H9 (cell line): ENCODE data around the gene KCNH4. TPM values are rescaled to one million over a fixed set of nuclear protein-coding genes. Genes with fewer than 3 reads are reported as not detected.
A peak's percentile ranks its signal among the peaks of the same experiment; 100 is the strongest.

ENCODE experiments used
- DNase-seq: peaks from one replicate; pipeline ENCODE4 v3.0.0-alpha.2; 2017
- H2AFZ ChIP-seq: one replicate; pipeline ENCODE4 v1.6.1; 2013; ENCODE audit warnings: mild to moderate bottlenecking, low read length, control low read depth, moderate library complexity
- H2AK5ac ChIP-seq: 2 replicates; pipeline ENCODE4 v1.6.1; 2013; ENCODE audit warnings: low read length, control low read depth, mixed read lengths; ENCODE audit not compliant: insufficient read length
- H2BK120ac ChIP-seq: one replicate; pipeline ENCODE4 v1.6.1; 2013; ENCODE audit warnings: low read depth, mild to moderate bottlenecking, low read length, control low read depth, inconsistent platforms; ENCODE audit not compliant: poor library complexity, severe bottlenecking
- H2BK12ac ChIP-seq: 2 replicates; pipeline ENCODE4 v1.6.1; 2013; ENCODE audit warnings: low read length, control low read depth, mixed read lengths, low read depth; ENCODE audit not compliant: insufficient read length
- H2BK15ac ChIP-seq: 2 replicates; pipeline ENCODE4 v1.6.1; 2013; ENCODE audit warnings: low read depth, low read length, control low read depth
- H2BK20ac ChIP-seq: one replicate; pipeline ENCODE4 v1.6.1; 2013; ENCODE audit warnings: low read depth, mild to moderate bottlenecking, low read length, control low read depth, inconsistent platforms; ENCODE audit not compliant: poor library complexity, severe bottlenecking
- H2BK5ac ChIP-seq: 2 replicates; pipeline ENCODE4 v1.6.1; 2013; ENCODE audit warnings: low read length, control low read depth, mixed read lengths; ENCODE audit not compliant: insufficient read length
- H3K14ac ChIP-seq: 2 replicates; pipeline ENCODE4 v1.6.1; 2013; ENCODE audit warnings: low read length, control low read depth; ENCODE audit not compliant: insufficient read depth
- H3K18ac ChIP-seq: 2 replicates; pipeline ENCODE4 v1.6.1; 2013; ENCODE audit warnings: low read depth, mild to moderate bottlenecking, mixed read lengths, low read length, control low read depth; ENCODE audit not compliant: insufficient read length
- H3K23ac ChIP-seq: 2 replicates; pipeline ENCODE4 v1.6.1; 2013; ENCODE audit warnings: low read length, control low read depth, mixed read lengths, low read depth; ENCODE audit not compliant: insufficient read length
- H3K23me2 ChIP-seq: 2 replicates; pipeline ENCODE4 v1.6.1; 2013; ENCODE audit warnings: low read depth, mild to moderate bottlenecking, mixed read lengths, low read length, control low read depth; ENCODE audit not compliant: insufficient read length, poor library complexity, severe bottlenecking
- H3K27ac ChIP-seq: 2 replicates; pipeline ENCODE4 v1.5.1; 2013; ENCODE audit warnings: low read length, control low read depth, mixed read lengths, low read depth; ENCODE audit not compliant: insufficient read length
- H3K27me3 ChIP-seq: 2 replicates; pipeline ENCODE4 v1.6.1; 2013; ENCODE audit warnings: low read length, control low read depth, inconsistent platforms; ENCODE audit not compliant: insufficient read depth
- H3K4ac ChIP-seq: 2 replicates; pipeline ENCODE4 v1.6.1; 2013; ENCODE audit warnings: low read depth, mild to moderate bottlenecking, control low read depth, inconsistent platforms, low read length, moderate library complexity
- H3K4me1 ChIP-seq: 2 replicates; pipeline ENCODE4 v1.6.1; 2013; ENCODE audit warnings: low read length, control low read depth, inconsistent platforms; ENCODE audit not compliant: insufficient read depth
- H3K4me2 ChIP-seq: 2 replicates; pipeline ENCODE4 v1.6.1; 2013; ENCODE audit warnings: low read length, control low read depth, mixed read lengths; ENCODE audit not compliant: insufficient read length, insufficient read depth
- H3K56ac ChIP-seq: 2 replicates; pipeline ENCODE4 v1.6.1; 2013; ENCODE audit warnings: low read depth, mild to moderate bottlenecking, mixed read lengths, low read length, control low read depth; ENCODE audit not compliant: insufficient read length
- H3K79me1 ChIP-seq: 2 replicates; pipeline ENCODE4 v1.6.1; 2013; ENCODE audit warnings: low read depth, mild to moderate bottlenecking, moderate library complexity, low read length, control low read depth, inconsistent platforms; ENCODE audit not compliant: insufficient read depth, poor library complexity, severe bottlenecking
- H3K79me2 ChIP-seq: 2 replicates; pipeline ENCODE4 v1.6.1; 2013; ENCODE audit warnings: low read length, control low read depth, inconsistent platforms; ENCODE audit not compliant: insufficient read depth
- H3K9ac ChIP-seq: 2 replicates; pipeline ENCODE4 v1.6.1; 2013; ENCODE audit warnings: low read length, control low read depth, mixed read lengths; ENCODE audit not compliant: insufficient read length; ENCODE audit errors: extremely low read depth
- H3K9me3 ChIP-seq: one replicate; pipeline ENCODE4 v1.6.1; 2013; ENCODE audit warnings: low read depth, low read length, inconsistent platforms; ENCODE audit not compliant: control insufficient read depth
- H3T11ph ChIP-seq: one replicate; pipeline ENCODE4 v1.6.1; 2013; ENCODE audit warnings: mild to moderate bottlenecking, low read length, control low read depth, inconsistent platforms
- H4K20me1 ChIP-seq: one replicate; pipeline ENCODE4 v1.6.1; 2013; ENCODE audit not compliant: control insufficient read depth, insufficient read length, insufficient read depth
- H4K5ac ChIP-seq: 2 replicates; pipeline ENCODE4 v1.6.1; 2013; ENCODE audit warnings: low read depth, mild to moderate bottlenecking, mixed read lengths, low read length, control low read depth; ENCODE audit not compliant: insufficient read length
- H4K8ac ChIP-seq: replicated peaks from 2 replicates; pipeline ENCODE4 v1.6.1; 2013; ENCODE audit warnings: low read length, control low read depth, mixed read lengths, low read depth; ENCODE audit not compliant: insufficient read length
- H4K91ac ChIP-seq: 2 replicates; pipeline ENCODE4 v1.6.1; 2013; ENCODE audit warnings: low read depth, mild to moderate bottlenecking, moderate library complexity, mixed read lengths, low read length, control low read depth; ENCODE audit not compliant: insufficient read length
- H3K27ac Mint-ChIP-seq, 3 experiments: 2 replicates in 2 of 3; 3 replicates in 1 of 3; pipeline ENCODE4 v1.8.0; 2020 to 2021; ENCODE audit warnings: mixed read lengths in 3 of 3, mild to moderate bottlenecking in 1 of 3, moderate library complexity in 1 of 3
- H3K27me3 Mint-ChIP-seq: 2 replicates; pipeline ENCODE4 v1.8.0; 2021; ENCODE audit warnings: low read depth, mild to moderate bottlenecking, moderate library complexity, mixed read lengths
- H3K36me3 Mint-ChIP-seq, 3 experiments: 2 replicates in 2 of 3; 3 replicates in 1 of 3; pipeline ENCODE4 v1.8.0; 2020 to 2021; ENCODE audit warnings: low read depth in 3 of 3, mixed read lengths in 3 of 3; ENCODE audit not compliant: insufficient read depth in 1 of 3
- H3K4me1 Mint-ChIP-seq, 2 experiments: 2 replicates each; pipeline ENCODE4 v1.8.0; 2020; ENCODE audit warnings: mixed read lengths in 2 of 2
- H3K4me3 Mint-ChIP-seq, 2 experiments: 2 replicates in 1 of 2; 3 replicates in 1 of 2; pipeline ENCODE4 v1.8.0; 2020 to 2021; ENCODE audit warnings: mild to moderate bottlenecking in 2 of 2, mixed read lengths in 2 of 2, moderate library complexity in 1 of 2
- H3K9me3 Mint-ChIP-seq, 2 experiments: 2 replicates in 1 of 2; 3 replicates in 1 of 2; pipeline ENCODE4 v1.8.0; 2020; ENCODE audit warnings: mild to moderate bottlenecking in 2 of 2, mixed read lengths in 2 of 2, moderate library complexity in 1 of 2
- WGBS: extraction: QIAGEN DNeasy Blood & Tissue Kit; methylation state at CpG from one replicate; pipeline ENCODE4 v1.1.7; 2013; ENCODE audit warnings: missing lambda C conversion rate, low lambda C conversion rate, mixed read lengths; ENCODE audit not compliant: insufficient read length; ENCODE audit errors: extremely low coverage; 5-methylcytosine and 5-hydroxymethylcytosine counted together
- total RNA-seq: library from RNA; stranded (reverse); gene quantifications from 2 replicates; pipeline ENCODE4 v1.2.1, GENCODE V29; 2021
- TF ChIP-seq, protein P1 (sequence below): fragments of 200-600 bp; sonication (generic); conservative IDR thresholded peaks from 3 replicates; pipeline ENCODE4 v1.8.0; 2021; ENCODE audit warnings: antibody characterized with exemption, mild to moderate bottlenecking

KCNH4 gene
- total RNA-seq, 1 experiment from 2014 or later = not detected

DNA sequence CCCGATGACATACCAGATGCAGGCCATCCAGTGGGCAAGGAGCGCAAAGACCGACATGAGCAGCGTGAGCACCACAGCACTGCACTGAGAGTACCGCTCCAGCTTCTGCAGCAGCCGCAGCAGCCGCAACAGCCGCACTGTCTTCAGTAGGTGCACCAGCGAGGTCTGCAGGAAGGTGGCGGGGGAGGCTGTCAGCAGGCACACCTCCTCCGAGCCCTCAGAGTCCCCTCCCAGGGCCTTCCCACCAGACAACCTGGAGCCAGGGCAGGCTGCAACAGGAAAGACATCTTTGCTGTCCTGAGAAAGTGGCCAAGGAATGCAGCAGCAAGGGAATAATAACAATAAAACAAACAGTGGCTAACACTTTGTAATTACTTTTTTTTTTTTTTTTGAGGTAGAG is 9.1 kb downstream of the KCNH4 start:
- no peak overlapping the region for H2BK15ac ChIP-seq
- H2BK12ac ChIP-seq = no peak overlapping the region
- H3K18ac ChIP-seq = no peak overlapping the region
- Mint-ChIP-seq H3K9me3 (no peaks in the 10 kb centered on the region), H3K36me3 (no peaks in the 10 kb centered on the region; a peak in 1 of 7 replicates), H3K4me1 (no peaks in the 10 kb centered on the region; a peak in 1 of 4 replicates), H3K27me3 (peaks cover 8% of the 10 kb centered on the region), H3K27ac (no peak overlapping the region), H3K4me3 (no peak overlapping the region)
- TF ChIP-seq, protein P1, sequence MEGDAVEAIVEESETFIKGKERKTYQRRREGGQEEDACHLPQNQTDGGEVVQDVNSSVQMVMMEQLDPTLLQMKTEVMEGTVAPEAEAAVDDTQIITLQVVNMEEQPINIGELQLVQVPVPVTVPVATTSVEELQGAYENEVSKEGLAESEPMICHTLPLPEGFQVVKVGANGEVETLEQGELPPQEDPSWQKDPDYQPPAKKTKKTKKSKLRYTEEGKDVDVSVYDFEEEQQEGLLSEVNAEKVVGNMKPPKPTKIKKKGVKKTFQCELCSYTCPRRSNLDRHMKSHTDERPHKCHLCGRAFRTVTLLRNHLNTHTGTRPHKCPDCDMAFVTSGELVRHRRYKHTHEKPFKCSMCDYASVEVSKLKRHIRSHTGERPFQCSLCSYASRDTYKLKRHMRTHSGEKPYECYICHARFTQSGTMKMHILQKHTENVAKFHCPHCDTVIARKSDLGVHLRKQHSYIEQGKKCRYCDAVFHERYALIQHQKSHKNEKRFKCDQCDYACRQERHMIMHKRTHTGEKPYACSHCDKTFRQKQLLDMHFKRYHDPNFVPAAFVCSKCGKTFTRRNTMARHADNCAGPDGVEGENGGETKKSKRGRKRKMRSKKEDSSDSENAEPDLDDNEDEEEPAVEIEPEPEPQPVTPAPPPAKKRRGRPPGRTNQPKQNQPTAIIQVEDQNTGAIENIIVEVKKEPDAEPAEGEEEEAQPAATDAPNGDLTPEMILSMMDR = 0 out of 3 replicates have a peak, but pooled peaks have one; percentile 20
- no CpG with 5 or more reads among the region's 11 CpGs for WGBS
- H2BK20ac ChIP-seq = no peak overlapping the region
- no peak overlapping the region for H4K91ac ChIP-seq
- no peaks in the 10 kb centered on the region for H3K9me3 ChIP-seq
- H3K4me1 ChIP-seq = no peaks in the 10 kb centered on the region
- H3K79me1 ChIP-seq = no peaks in the 10 kb centered on the region
- H3K23me2 ChIP-seq = no peaks in the 10 kb centered on the region
- H2BK120ac ChIP-seq = no peak overlapping the region
- peaks cover 3% of the 10 kb centered on the region for H4K20me1 ChIP-seq
- H3K27me3 ChIP-seq = no peaks in the 10 kb centered on the region
- H2BK5ac ChIP-seq = no peak overlapping the region
- H4K5ac ChIP-seq = no peak overlapping the region
- H2AFZ ChIP-seq = no peak overlapping the region
- no peak overlapping the region for H3K4ac ChIP-seq
- H3K27ac ChIP-seq = no peak overlapping the region
- no peak overlapping the region for H3K56ac ChIP-seq
- H3K9ac ChIP-seq = no peak overlapping the region
- H2AK5ac ChIP-seq = no peak overlapping the region
- no peak overlapping the region for H4K8ac ChIP-seq
- no peak overlapping the region for H3T11ph ChIP-seq
- H3K14ac ChIP-seq = no peak overlapping the region; the same call in 1 of the 2 replicates
- H3K4me2 ChIP-seq = no peak overlapping the region
- no peak overlapping the region for H3K23ac ChIP-seq
- peak; percentile 78 for DNase-seq
- H3K79me2 ChIP-seq = no peaks in the 10 kb centered on the region
